NCI-H2029 (cell line): ENCODE measurements around the gene B3GNT8.
A peak's percentile ranks its signal among the peaks of the same experiment; 100 is the strongest.
"Not testable (repeated sequence)": the region's sequence is repeated elsewhere in the genome, so short reads cannot be mapped to it uniquely, and the experiment has no call there.

Experiments used
- DNase-seq: peaks from one replicate; lab custom pipeline; 2025; lab: John Stamatoyannopoulos, UW

The B3GNT8 gene

GRCh38 chr19:41414461-41414860 lies 12.7 kb downstream of the B3GNT8 start:
- DNase-seq: no peak

DNA sequence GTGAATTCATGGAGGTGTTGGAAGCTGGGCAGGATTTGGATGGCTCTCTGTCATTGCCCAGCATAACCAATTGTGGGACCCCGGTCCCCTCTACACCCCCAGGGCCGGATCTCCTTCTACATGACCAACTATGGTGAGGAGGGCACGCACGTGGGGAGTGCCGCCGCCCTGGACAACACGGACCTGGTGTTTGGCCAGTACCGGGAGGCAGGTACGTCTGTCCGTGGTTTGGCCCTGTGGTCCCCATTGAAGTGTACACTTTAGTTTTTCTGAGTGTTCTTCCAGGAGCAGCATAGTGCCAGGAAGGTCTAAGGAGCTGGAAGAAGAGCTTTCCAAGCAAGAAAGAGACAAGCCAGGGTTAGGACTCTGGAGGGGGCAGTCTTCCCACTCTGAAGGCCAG lies 13.2 kb downstream of the B3GNT8 start:
- DNase-seq: no peak

- DNase-seq: no peak
These were observed 14.2 kb downstream of the B3GNT8 start for GRCh38 chr19:41412953-41413352.

GRCh38 chr19:41411968-41412265 lies 15.3 kb downstream of the B3GNT8 start:
- no peak for DNase-seq

GRCh38 chr19:41411100-41411967 lies 15.8 kb downstream of the B3GNT8 start:
- DNase-seq: no peak

- no peak for DNase-seq
These were observed 16.7 kb downstream of the B3GNT8 start for GRCh38 chr19:41410336-41411054.

- DNase-seq: peak; percentile 89
These were observed 17.9 kb downstream of the B3GNT8 start for GRCh38 chr19:41409288-41409687.

GRCh38 chr19:41408846-41409245 lies 18.3 kb downstream of the B3GNT8 start:
- DNase-seq: not testable (repeated sequence)

GRCh38 chr19:41408256-41408655 lies 18.9 kb downstream of the B3GNT8 start:
- DNase-seq: no peak

- peak; percentile 57 for DNase-seq
These were observed 19.9 kb downstream of the B3GNT8 start for GRCh38 chr19:41407271-41407670.

GRCh38 chr19:41405776-41406175 lies 21.4 kb downstream of the B3GNT8 start:
- no peak for DNase-seq

GRCh38 chr19:41403181-41403970 lies 23.8 kb downstream of the B3GNT8 start:
- peak; percentile 55 for DNase-seq

DNA sequence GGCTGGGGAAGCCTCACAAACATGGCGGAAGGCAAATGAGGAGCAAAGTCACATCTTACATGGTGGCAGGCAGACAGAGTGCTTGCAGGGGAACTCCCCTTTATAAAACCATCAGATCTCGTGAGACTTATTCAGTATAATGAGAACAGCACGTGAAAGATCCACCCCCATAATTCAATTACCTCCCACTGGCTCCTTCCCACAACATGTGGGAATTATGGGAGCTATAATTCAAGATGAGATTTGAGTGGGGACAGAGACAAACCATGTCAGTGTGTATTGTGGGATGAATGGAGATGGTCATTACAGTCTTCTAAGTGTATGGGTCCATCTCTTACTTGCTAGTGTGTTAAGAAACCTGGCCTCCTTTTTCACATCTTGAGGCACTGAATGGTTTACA lies 25.2 kb downstream of the B3GNT8 start:
- DNase-seq: no peak

DNA sequence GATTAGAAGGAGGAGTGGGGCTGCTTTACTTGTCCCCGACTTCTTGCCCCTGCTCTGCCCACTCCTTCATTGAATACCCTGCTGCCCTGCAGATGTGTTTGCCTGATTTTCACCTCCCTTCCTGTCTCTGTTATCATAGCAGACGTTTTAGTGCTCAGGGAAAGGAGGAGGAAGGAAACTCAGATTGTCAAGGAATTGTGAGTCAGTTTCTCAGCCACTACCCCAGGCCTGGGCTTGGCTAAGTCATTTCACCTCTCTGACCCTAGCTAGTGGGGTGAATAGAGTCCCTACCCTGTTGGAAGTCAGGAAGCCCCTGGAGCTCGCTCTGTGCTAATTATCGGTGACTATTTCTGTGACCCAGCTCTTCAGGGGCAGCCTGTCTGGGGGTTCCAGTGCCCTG lies 25.7 kb downstream of the B3GNT8 start:
- no peak for DNase-seq

DNA sequence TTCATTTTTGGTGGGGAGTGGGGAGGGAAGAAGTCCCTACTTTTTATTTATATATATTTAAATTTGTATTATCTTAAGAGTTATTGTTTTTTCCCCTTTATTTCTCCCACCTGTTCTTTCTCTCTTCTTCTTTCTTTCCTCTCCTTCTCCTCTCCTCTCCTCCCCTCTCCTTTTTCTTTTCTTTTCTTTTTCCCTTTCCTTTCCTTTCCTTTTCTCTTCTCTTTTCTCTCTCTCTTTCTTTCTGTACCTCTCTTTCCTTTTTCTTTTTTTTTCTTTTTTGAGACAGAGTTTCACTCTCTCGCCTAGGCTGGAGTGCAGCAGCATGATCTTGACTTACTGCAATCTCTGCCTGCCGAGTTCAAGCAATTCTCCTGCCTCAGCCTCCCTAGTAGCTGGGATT lies 27.6 kb downstream of the B3GNT8 start:
- DNase-seq: no peak

DNA sequence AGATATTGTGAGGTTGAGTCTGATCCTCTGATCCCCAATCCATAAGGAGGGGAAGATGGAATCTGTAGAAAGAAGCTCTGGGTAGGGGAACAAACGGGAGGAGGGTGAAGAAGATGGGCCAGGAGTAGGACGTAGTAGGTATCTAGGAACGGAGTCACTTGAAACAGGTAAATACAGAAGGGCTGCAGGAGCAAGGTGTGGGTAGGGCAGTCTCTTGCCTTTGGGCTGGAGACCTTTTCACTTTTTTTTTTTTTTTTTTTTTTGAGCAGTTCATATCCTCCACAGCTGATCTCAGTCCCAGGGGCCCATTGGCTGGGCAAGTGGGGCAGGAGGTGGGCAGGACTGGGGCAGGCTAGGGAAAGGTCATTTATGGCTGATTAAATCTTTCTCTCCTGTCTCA lies 28.1 kb downstream of the B3GNT8 start:
- no peak for DNase-seq

DNA sequence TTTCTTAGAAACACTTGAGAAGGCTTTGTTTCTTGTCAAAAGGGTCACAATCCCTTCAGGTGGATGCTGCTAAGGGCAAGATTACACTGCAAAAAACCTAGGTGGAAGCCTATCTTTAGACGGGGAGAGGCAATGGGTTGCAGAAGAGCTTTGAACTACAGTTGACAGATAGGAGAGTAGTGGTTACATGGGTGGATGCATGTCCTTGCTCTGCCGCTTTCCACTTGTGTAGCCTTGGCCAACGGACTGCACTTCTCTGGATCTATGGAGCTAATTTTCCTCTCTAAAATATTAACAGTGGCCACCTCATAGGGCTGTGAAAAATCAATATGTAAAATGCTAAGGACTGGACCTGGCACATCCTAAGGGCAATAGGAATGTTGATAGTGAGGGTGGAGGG lies 28.6 kb downstream of the B3GNT8 start:
- DNase-seq: no peak

DNA sequence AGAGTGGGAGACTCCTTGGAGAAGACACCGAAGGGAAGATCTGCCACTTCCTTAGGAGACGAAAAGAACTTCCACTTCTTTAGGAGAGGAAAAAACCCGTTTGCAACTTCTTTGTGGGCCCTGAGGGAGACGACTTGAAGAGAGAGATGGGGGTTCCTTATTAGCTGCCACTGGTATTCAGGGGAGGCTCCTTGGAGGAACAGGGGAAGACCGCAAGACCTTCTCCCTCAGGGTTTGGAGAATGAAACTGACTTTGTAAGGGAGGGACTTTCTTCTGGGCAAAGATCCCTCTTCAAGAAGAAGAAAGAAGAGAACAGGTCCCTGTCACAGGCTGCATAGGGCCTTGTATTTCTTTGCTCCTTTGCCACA lies 29.1 kb downstream of the B3GNT8 start:
- DNase-seq: no peak

- peak; percentile 100 for DNase-seq
These were observed 29.8 kb downstream of the B3GNT8 start, which contains the start of the genes BCKDHA and EXOSC5 for GRCh38 chr19:41397086-41398049. BCKDHA (plus strand) TSS chr19:41397818; CDS start chr19:41397828, 10 bp downstream. EXOSC5 (minus strand) TSS chr19:41397359; CDS start chr19:41397328, 31 bp downstream.

DNA sequence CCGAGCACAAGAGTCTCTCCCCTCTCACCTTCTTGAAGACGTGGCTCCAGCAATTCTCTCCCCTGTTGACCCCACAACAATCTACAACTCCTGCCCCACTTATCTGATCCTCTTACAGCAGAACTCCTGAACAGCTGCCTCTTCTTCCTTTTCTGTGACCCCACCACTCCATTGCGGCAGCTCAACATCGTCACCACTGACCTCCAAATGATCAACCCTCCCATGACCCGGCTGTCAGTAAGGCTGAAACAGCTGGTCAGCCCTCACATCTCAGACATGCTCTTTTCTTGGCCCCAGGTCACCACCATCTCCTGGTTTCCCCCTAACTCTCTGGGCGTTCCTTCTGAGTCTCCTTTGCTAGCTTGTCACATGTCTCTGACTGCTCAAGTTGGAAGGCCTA lies 31.8 kb downstream of the B3GNT8 start:
- DNase-seq: no peak

GRCh38 chr19:41392775-41393174 lies 34.4 kb downstream of the B3GNT8 start:
- DNase-seq: no peak
